CD4-positive, alpha-beta T cell treated with Interleukin-4 for 1 hour (primary cell): ENCODE measurements around the gene B4GALT1.

Experiments used
- DNase-seq, 2 donors: peaks; one replicate each; pipeline ENCODE4 v3.0.0-alpha.2; 2020 to 2022

Gene B4GALT1

GRCh38 chr9:33123407-33124031 is 43.6 kb downstream of the B4GALT1 start:
- no peak for DNase-seq

DNA sequence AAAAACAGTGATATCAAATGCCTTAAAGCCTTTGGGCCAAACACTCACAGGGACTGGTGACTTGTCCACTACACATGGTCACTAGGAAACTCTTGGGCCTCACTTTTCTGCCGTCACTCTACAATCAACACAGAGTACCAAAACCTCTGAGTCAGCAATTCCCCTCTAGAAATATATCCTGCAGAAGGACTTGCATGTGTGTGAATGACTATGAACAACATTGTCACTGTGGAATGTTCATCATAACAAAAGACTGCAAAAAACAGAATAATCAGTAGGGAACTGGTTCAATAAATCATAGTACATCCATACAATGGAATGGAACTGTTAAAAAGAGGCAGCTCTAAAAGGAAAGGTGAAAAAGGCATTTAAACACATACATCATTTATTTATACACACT is 46.5 kb downstream of the B4GALT1 start:
- no peak for DNase-seq

DNA sequence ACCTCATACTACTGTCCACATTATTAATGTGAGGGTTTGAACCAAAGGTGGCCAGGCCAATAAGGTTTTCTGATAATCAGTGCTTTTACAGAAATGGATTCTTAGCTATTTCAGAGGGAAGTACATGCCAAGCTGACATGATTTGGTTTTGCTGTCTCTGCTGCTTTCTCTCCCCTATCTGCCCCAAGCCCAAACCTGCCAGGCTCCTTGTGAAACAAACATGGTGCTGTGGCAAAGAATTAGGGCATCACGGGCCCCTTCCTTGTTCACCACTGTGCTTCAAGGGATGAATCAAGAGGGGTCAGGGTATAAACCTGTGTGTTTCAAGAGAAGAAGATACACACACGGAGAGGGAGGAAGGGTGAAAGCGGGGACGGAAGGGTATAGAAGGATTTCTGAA is 49.3 kb downstream of the B4GALT1 start:
- no peak for DNase-seq

DNA sequence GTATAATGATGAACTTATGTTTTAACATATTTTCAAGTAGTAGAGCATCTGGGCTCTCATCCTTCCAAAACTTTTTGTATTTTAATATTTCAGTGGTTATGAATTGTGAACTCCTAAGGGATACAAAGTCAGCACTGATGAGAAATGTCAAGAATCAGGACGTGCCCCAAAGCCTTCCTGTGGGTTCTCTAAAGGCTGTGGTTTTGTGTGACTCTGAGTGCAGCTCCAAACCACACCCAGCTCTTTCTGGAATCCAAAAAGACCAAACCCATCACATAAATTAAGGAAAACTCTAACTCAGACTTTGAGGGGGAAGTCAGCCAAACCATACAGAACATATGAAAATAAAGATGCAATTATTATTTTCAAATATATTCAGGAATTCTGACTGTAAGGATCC is 49.8 kb downstream of the B4GALT1 start:
- DNase-seq = no peak

GRCh38 chr9:33116860-33117259 is 50.3 kb downstream of the B4GALT1 start:
- no peak for DNase-seq

GRCh38 chr9:33114746-33115145 is 52.4 kb downstream of the B4GALT1 start:
- DNase-seq = no peak

- DNase-seq = no peak
Measured at GRCh38 chr9:33113799-33114547, 53.2 kb downstream of the B4GALT1 start.

DNA sequence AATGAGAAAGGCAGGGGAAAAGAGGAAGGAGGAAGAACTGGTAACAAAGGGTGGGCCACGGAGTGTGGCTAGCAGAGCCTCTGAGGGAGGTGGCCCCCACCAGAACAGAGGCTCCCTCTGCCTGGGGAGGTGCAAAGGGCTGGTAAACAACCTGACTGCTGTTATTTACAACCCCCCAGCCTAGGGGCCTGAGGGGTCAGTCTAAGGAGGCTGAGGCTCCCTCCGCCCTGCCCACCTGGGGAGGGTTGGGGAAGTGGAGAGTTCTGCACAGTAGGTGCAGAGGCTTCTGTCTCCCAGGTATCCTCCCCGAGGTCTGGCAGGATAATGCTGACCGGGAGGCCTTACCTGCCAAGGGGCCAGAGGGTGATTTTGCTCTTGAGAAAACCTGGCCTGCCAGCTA is 55.0 kb downstream of the B4GALT1 start:
- DNase-seq = no peak

DNA sequence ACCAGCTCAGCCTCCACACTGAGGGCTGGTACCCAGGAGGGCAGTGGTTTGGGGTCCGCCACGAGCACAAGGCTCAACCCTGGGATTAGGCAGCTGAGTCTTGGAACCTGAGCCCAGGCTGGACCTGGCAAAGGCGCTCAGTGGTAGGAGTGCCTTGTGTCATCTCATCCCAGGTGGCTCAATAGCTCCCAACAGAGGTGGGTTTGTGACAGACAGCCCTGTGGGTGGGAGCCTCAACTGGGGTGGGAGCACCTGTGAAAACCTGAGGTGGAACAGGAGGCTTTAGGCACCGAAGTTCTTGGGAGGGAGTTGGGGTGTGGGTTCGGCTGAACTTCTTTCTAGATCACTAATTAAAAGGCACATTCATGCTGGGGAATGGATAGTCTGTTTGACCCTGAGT is 55.5 kb downstream of the B4GALT1 start:
- no peak for DNase-seq

DNA sequence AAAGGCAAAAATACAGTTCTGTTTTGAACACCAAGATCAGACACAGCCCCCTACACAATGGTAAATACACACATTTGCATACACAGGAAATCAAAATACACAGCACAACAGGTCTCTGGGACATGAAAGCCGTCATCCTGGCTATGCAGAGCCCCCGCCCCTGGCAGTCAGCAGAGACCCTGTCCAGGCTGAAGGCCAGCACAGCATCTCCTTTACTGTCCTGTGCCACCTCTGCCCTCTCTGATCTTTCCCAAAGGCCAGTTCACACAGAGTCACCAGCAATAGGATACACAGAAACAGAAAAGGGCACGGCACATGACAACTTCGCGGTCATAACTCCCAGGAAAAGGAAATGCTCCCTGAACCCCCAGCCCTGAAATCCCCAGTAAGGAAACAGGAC is 56.5 kb downstream of the B4GALT1 start:
- DNase-seq = no peak

- DNase-seq = no peak
Measured at GRCh38 chr9:33109850-33110595, 57.1 kb downstream of the B4GALT1 start.

DNA sequence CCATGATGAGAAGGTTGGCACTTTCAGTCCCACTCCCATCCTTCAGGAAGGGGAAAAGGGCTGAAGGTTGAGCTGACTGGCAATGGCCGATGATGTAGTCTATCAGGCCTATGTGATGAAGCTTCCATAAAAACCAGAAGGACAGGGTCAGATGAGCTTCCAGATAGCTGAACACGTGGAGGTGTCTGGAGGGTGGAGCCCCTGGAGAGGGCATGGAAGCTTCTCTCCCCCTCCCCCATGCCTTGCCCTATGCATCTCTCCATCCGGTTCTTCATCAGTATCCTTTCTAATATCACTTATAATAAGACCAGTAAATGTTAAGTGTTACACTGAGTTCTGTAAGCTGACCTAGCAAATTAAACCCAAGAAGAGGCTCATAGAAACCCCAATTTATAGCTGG is 58.0 kb downstream of the B4GALT1 start:
- no peak for DNase-seq

DNA sequence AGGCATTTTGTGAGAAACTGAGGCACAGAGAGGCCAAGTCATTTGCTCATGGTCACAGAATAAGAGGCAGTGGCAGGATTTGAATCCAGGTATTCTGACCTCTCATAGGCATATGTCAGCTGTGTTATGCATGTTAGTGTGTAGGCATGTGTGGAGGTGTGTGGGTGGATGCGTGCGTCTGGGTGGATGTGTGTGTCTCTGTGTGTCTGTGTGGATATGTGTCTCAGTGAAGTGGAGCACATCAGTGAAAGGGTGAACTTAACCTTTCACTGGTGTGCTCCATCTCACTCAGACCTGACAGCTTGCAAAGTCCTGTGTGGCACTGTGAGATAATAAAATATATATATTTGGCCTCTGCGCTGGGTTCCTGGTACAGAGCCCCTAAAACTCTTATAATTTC is 58.7 kb downstream of the B4GALT1 start:
- DNase-seq = no peak

DNA sequence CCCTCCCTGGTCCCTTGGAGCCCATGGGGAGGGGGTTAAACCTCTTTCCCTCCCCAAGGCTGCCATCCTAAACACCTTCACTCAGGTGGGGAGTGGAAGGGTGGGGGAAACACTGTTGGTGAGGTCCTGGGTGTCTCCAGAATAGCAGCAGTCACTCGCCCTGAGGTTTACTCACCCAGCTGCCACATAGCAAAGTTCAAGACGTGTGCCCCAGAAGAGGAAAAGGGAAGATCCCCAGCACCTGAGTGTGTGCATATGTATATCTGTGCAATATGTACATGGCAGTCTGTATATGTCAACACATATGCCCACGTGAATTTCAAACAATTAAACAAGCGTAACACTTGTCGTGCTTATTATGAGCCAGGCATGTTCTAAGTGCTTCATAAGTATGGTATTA is 59.4 kb downstream of the B4GALT1 start:
- DNase-seq = no peak

DNA sequence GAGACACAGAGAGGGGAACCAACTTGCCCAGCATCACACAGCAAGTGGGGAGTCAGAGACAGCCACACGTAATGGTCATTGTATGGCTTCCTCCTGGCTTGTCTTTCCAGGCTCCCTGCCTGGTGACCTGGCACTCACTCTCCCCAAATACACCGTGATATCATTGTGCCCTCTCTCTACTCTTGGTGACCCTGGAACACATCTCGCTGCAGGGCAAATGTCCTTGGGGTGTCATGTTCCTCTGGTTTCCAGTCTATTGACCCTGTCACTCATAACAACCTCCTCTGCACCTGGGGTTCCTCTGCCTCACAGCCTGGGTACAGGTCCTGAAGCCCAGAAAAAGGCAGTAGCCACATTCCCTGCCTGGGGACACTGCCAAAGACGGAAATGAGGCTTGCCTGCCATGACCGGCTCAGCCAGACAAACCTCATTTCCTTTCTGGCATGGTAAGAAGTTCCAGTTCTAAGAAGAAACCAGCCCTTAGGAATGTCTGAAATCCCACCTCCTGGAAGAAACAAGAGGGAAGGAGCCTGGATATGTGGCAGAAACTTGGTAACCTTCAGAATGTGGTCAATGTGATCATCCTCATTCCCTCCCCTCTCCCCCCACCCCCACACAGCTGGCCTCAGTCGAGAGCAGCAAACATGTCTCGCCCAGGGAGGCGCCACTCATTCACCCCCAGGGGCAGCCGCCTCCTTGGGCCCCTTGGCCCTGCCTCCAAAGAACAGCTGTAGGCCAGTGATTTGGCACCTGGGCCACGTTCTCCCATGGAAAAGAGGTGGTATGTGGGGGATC is 60.1 kb downstream of the B4GALT1 start:
- DNase-seq = no peak

DNA sequence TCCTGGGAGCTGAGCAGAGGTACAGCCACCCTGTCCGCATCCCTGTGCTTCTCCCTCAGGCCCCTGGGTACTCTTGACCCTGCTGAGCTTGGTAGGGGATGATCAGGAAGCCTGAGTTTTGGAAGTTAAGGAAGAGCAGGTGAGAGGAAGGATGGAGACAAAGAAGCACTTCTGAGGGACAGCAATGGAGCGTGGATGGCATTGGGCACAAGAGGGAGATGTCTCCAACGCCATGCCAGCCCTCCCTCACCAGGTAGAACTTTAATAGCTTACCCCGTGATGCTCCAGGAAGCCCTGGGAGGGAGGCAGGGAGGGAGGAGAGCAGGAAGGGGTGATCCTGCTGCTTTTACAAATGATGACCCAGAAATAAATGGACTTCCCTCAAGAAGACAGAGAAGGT is 60.8 kb downstream of the B4GALT1 start:
- DNase-seq = no peak

GRCh38 chr9:33105959-33106358 is 61.2 kb downstream of the B4GALT1 start:
- DNase-seq = no peak

- DNase-seq = no peak
Measured at GRCh38 chr9:33105504-33105903, 61.6 kb downstream of the B4GALT1 start.

DNA sequence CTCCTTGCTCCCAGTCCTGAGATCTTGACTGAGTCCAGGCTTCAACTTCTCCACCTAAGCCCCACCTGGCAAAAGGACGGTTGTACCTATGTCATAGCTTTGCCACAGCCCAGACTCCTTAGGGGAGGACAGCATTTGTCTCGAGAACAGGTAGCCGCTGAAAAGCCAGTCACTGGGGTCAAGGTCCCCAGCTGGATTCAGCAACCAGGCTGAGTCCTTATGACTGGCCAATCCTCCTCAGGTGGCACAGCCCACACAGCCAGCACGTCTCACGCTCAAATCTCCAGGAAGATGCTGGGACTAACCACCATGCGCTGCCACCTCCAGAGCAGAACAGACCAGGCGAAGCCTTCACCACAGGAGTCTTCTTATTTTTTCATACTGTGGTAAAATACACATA is 62.7 kb downstream of the B4GALT1 start:
- no peak for DNase-seq

DNA sequence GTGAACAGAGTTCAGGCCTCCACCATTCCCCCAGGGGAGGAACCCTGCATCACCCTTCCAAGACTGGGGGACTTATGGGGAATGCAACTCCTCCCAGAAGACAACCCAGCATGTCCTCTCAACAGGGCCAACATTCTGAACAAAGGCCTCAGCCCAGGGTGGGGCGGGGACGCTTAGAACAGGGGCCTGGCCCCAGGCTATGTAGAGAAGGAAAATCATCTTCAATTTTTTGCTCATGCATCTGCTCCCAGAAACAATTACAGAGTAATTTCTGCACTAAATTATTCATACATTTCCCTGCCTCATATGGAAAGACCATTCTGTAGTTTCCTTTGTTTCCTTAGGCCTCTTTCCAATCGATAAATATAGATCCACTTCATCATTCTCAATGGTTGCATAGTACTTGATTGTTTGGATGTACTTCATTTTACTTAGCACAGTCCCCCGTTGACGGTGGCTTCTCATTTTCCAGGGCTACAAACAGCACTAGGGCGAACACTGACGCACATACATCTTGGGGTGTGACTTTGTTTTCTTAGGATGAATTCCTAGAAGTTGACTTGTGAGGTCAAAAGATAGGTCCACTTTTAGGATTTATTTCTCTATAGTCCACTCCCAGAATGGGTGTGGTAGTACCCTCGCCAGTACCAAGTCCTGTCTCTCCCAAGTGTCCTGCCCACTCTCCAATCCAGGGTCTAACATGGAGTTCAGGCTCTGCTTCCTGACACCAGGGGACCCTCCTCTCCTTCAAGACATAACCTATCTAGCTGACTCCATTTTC is 63.4 kb downstream of the B4GALT1 start:
- no peak for DNase-seq

- no peak for DNase-seq
Measured at GRCh38 chr9:33102551-33103210, 64.5 kb downstream of the B4GALT1 start.
